Activated CD8-positive, alpha-beta memory T cell treated with anti-CD3 and anti-CD28 coated beads, Interleukin-2, amount 50 U/mL, for 24 hours (primary cell): ENCODE data around the gene RERE.
"Not testable (repeated sequence)": the region's sequence is repeated elsewhere in the genome, so short reads cannot be mapped to it uniquely, and the experiment has no call there.

Experiments
- DNase-seq: peaks from one replicate; pipeline ENCODE4 v3.0.0-alpha.2; 2020; ENCODE audit errors: extremely low read depth

RERE gene

DNA sequence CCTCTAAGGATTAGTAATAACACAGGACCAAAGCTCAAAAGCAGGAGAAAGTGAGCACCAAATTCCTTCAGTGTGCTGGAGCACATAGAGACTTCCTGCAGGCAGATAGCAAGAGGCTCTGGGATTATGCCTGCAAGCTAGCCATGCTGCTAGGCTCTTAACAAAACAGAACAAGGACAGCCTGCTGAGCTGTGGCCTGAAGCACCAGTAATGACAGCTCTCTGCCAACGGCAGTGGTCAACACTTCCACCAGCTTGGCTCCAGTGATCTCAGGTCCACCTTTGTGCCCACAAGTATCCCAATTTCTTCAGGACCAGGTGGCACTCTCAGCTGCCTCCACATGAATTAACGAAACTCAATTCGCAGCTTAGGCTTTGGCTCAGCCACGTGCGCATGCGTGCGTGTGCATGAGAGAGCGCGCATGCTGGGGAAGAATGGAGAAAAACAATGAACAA, 435.4 kb downstream of the RERE start:
- DNase-seq, result no peak

DNA sequence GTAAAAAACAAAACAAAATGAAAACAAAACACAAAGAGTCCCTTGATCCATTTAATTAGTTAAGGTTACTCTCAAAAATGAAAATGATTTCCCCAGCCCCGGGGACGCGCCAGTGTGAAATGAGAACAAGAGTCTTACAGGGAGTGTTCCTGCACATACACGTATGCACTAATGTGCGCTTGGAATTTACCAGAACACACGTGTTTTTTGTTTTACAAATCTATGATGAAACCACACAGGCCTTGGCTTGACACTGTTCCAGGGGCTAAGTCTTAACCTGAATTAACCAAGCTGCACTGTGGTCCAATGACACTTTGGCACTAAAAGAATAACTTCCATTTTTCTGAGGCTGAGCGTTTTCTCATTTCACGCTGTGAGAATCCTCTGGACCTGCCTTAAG, 435.8 kb downstream of the RERE start:
- DNase-seq, result no peak

DNA sequence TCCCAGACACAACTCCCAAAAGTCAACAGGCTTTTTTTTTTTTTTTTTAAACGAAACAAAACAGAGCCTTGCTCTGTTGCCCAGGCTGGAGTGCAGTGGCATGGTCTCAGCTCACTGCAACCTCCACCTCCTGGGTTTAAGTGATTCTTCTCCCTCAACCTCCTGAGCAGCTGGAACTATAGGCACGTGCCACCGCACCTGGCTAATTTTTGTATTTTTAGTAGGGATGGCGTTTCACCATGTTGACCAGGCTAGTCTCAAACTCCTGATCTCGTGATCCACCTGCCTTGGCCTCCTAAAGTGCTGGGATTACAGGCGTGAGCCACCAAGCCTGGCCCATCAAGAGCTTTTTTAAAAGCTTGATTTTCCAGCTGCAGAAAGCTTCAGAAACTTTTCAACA, 437.1 kb downstream of the RERE start:
- DNase-seq, result not testable (repeated sequence)

DNA sequence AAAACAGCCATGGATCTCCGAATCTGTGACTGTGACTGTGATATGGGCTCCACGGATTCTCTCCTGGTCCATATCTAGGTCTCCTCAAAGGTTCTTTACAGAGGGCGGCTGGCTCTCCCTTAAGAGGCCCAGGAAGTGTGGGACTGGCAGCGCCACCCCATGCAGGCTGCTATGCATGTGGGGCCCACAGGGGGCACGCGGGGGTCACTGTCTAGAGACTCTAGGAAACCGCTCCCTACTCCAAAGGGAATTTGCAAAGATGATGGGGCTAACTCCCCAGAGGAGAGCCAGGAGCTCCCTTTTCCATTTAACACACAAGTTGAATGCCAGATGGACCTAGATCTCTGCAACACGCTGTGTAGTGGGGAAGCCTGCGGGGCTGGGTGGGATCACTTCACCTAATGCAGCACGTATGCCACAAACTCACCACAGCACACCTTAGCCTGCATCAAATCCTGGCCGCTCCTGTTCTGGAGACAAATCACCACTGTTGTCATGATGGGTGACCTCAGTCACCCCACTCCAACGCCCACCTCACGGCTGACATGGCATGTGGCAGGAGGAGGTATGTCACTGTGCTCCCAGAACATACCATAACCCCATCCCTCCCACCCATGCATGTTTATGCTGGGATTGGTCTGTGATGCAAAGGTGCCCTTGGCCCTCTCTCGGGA, 437.8 kb downstream of the RERE start:
- no peak for DNase-seq

DNA sequence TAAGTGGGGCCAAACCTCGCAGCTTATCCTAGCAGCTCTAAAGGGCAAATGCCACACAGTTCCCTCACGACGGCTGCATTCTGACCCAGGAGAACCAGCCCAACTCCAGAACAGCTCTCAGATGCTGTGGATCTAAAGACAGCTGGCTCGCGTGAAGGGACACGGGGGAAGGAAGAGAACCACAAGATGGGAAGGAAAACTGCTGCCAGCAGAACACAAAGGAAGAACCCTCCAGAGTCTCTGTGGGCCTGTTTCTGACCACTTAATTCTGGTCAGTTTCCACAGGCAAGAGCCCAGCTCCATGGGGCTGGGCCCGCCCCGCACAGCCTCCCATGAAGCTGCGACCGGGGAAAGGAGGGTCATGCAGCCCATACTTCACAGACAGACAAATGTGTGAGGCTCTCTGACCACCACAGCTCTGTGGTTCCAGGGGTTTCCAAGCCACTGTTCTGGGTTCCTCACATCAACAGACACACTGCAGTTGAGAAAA, 438.4 kb downstream of the RERE start:
- DNase-seq, result no peak

DNA sequence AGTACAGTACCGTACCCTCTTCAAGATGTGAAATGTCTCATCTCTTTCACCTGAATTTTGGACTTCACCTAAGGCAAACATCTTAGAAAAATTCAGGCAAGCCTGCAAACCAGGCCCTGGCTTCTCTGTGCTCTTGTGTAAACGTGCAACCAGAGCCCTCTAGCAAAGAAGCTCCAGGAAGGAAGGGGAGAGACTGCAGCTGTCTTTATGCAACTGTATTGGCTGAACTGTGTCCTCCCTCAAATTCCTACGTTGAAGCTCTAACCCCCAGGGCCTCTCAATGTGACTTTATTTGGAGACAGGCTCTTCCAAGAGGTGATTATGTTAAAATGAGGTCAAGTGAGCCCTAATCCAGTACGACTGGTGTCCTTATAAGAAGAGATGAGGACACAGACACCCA, 439.3 kb downstream of the RERE start:
- no peak for DNase-seq

DNA sequence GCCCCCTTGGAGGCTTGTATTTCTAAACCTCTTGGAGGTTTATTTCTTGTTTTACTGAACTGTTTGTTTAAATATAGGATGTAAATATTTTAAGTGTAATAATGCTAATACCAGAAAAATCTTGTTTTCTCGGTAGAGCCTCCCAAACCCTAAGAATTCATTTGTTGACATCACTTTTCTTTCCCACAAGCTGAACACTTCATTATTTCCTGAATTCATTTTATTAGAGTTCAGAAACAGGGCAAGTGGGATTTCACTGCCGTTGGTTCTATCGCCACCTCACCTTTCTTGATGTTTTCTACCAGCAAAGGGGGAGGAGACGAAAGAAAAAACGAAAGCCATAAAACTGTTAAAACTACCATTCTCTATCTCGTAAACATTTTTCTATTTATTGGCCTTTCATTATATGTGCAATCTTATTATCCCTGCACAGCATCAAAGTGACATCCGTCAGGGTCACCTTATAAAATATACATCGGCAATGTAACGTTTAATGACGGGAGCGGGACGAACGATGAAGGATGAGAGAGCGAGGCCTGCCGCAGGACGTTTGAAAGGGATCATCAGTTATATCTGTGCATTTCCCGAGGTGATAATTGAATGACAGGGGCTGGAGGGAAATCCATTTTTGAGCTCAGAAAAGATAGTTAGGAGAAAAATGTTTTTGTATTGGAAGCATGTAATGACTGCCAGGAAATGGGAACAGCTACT, 440.0 kb downstream of the RERE start:
- DNase-seq, result no peak

DNA sequence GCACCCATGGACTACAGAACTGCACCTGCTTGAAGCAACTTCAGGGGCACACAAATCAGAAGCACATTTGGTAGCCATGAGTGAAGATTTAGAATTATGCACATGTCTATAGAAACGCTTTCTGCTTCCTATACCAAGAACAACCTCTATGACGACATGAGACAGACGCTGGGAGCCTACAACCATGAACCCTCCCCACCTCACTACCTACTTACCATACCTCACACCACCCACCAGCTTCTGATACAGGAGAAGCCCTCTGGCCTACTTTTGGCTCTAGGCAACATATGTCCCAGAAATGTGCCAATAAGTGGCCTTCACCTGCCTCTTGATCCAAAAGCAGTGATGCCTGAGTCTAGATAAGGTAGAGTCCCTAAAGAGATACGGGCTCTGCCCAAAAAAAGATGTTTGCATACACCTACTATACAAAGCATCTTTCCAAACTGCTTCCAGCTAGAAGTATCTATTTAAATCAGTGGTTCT, 441.0 kb downstream of the RERE start:
- no peak for DNase-seq

DNA sequence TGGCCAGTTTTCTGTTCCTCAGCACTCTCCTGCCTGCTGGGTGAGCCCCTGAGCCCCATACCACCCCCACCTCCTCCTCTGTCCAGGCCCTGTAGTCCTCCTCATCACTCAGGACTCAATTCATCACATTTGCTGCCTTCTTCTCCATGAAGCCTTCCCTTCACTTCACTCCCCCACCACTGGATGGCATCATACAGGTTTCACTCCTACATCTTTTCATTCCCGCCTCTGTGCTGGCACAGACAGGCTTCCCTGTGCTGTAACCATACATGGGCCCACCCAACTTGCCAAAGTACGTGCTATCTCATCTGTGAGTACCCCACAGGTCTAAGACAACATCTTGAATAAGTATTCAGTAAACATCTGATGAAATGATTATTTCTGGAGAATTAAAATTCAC, 442.6 kb downstream of the RERE start:
- DNase-seq, result no peak

DNA sequence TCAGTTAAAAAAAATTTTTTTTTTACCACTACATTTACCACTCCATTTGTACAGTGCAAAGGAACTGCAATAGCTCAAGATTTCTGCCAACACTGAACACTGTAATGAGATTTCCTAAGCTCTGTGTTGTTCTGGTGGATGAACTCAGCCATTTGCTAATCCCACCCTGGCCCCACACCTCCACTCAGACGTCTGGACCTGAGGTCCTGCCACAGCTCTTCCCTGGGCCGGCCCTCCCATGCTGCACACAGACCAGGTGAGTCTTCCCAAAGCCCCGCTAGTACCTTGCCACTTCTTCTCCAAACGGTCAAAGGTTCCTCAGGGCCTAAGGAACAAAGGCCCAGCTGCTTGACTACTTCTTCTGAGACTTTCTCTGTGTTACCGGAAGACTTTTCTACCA, 443.1 kb downstream of the RERE start:
- DNase-seq, result no peak

DNA sequence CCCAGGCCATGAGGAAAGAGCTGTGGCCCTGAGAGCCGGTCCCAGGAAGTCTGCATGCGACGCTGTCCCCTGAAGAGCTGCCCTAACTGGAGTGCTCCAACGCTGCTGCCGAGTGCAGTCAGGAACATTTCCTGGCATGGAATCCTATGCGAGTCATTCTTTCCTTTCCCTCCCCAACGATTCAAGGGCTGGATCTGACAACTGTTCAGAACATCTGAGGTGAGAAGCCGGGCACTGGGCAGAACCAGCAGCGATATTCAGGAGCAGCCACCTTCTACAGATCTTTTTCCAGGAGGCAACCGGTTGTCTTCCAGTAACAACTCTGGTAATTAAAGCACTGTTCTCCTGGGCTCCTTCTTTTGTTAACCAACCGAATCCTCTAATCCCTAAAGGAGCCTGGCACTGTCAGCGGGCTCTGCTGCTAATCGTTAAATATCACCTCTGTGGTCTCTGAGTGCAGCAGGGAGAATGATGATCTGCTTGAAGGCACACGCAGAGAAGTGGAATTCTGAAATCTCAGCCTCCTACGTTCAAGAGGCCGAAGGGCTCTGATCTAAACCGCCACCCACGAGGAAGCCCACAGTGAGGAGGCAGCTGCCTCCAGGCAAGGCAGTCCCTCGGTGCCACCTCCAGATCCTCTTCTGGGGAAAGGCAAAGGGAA, 443.7 kb downstream of the RERE start:
- no peak for DNase-seq

DNA sequence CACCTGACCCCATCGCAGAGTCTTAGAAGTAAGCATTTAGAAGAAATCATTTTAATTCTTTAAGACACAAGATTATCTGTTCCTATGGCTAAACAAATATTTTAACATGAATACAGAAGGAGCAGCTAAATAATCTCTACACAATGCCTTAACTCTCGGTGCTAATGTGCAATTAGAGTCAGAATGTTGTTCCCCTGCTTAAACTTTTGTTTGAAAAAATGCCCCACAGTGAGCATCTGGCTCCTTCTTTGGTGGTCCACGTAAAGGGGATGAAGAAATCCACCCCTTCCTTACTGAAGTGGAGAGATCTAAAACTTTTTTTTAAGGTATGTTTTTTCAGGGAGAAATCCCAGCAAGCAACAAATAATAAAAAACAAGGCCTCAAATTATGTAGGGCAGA, 444.3 kb downstream of the RERE start:
- DNase-seq, result no peak

DNA sequence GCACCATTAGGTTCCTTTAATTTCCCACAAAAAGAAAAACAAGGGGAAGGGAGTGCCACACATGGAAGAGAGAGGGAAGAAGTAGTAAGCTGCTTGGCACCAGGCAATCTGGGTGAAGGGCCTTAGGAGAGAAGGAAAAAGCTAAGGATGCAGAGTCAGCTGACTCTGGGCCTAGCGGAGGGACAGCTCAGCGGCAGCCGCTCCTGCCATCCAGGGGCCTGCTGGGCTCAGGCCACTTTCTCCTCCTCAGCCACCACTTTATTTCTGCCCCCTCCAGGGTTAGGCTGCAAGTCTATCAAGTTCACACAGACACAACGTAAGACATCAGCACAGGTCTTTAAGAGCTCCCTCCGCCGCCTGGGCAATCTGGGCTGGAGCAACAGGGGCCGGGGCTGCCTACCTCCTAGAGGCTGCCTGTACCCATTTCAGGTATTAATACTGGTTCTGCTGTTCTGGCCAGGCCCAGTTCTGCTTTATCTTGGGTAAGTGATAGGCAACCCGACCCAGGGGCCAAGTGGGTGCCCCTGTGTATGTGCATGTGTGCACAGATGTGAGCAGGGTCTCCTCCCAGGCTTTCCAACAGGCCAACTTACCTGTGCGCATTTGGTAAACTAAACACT, 446.0 kb downstream of the RERE start:
- DNase-seq, result no peak

DNA sequence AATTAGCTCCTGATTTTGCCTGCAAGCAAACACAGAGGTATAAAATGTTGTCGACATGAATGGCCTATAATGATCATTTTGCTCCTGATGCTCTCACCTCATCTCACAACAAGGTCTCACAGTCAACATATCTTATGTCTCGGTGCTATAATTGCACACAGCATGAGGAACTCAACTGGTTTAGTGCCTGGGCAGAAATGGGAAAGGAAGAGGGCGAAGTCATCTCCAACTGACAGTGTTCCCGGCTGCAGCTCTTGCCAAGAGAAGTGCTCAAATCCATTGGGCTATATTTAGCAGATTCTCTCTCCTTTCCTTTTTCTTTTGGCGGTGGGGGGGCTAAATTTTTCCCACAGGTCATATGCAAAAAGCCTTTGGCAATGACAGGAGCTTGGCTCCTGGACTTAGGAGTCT, 446.5 kb downstream of the RERE start:
- DNase-seq, result no peak

DNA sequence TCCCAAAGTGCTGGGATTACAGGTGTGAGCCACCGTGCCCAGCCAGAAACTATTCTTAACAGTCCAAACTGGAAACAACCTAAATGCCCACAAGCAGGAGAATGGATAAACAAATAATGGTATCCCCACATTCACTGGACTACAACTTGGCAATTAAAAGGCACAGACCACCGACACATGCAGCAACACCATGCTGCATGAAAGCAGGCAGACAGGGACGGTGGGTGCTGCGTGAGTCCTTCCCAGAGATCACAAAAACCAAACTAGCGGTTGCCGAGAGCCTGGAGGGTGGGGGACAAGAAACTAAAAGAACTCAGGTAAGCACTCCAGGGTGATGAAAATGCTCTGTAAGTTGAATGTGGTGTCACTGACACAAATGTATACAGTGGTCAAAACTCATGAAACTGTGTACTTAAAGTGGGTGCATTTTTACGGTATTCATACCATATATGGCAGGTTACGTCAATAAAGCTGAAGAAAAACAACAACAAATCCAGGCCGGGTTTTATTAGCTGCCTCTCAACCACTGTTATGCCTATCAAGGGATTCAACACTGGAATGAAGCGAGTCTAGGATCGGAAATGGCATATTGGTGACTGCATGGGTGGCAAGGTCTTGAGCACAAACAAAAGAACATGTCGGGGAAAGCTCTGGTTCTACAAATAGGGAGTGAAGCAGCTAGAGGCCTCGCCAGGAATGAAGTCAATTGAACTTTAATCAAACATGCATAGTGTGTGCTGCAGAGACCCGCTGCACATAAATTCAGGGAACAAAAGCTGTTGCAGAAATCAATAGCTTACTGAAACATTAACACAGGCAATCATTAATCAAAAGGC, 447.2 kb downstream of the RERE start:
- no peak for DNase-seq

DNA sequence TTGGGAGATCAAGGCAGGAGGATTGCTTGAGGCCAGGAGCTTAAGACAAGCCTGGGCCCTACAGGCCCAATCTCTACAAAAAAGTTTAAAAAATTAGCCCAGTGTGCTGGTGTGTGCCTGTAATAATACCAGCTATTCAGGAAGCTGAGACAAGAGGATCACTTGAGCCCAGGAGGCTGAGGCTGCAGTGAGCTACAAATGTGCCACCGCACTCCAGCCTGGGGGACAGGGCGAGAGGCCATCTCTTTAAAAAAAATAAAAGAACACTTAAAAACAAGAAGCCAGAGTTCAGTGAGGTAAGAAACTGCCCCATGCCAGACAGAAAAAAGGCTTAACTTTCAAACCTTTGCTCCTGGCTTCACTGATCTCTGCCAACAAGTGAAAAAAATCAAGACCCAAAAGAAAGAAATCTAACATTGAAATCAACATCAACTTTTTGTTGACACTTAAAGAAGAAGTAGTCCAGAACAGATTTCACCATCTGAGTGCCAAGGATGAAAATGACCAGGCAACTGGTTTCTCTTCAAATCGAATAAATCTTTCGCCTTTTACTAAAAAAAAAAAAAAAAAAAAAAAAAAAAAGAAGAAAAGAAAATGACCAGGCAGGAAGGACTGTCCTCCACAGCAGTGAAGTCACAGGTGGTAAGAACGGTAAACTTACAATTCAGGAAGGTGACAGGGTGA, 448.3 kb downstream of the RERE start:
- DNase-seq, result no peak

DNA sequence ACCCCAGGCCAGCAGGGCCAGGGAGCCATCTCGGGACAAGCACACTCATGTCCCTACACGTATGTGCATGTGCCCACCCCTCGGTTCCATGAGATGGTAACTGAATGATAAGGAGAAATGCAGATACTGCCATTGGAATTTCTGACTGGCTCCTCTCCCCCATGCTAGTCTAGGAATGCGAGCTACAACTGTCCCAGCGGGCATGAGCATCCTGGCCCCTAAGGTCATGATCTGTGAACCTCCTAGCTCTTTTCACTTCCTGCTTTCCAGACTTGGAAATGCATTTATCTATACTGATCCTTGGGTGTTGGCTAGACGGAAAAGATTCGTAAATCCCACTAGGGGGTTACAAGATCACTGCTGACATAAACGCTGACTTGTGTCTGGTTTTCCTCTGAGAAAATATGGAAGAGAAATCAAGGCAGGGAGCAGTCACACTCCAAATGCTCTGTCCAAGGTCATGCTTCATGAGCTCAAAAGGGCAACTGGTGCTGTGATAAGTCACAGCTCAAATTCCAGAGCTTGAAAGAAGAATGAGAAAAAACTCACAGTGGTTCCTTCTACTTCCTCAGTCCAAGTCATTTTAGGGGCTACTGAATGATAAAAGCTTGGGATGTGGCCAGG, 449.8 kb downstream of the RERE start:
- no peak for DNase-seq

DNA sequence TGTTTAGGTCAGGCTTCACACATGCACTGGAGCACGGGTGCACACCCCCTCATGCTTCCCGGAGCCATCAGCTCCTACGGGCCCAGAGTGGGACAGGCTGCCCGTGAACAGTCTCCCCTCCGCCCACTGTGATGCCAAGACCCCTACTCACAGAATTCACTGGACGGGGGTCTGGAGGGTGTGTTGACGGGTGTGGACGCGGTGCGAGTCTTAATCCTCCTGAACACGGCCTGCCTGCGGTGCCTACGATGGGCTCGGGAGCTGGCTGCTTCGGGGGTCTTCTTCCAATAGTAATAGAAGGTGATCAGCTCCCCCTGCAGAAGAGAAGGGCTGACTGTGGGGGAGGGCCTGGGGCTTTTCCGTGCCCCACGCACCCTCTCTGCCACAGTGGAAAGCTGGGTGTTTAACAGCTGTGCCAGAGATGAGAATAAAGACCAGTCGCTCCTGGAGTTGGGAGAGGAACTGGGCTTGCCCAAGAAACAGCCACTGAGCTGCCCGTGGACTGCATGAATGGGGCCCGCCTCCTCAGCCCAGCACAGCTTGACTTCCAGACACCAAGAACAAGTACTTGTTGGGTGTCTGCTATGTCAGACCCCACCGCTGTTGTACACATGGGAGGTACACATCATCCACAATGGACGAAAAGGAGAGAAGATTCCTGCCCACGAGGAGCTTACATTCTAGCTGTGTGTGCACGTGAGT, 451.6 kb downstream of the RERE start:
- DNase-seq, result no peak

DNA sequence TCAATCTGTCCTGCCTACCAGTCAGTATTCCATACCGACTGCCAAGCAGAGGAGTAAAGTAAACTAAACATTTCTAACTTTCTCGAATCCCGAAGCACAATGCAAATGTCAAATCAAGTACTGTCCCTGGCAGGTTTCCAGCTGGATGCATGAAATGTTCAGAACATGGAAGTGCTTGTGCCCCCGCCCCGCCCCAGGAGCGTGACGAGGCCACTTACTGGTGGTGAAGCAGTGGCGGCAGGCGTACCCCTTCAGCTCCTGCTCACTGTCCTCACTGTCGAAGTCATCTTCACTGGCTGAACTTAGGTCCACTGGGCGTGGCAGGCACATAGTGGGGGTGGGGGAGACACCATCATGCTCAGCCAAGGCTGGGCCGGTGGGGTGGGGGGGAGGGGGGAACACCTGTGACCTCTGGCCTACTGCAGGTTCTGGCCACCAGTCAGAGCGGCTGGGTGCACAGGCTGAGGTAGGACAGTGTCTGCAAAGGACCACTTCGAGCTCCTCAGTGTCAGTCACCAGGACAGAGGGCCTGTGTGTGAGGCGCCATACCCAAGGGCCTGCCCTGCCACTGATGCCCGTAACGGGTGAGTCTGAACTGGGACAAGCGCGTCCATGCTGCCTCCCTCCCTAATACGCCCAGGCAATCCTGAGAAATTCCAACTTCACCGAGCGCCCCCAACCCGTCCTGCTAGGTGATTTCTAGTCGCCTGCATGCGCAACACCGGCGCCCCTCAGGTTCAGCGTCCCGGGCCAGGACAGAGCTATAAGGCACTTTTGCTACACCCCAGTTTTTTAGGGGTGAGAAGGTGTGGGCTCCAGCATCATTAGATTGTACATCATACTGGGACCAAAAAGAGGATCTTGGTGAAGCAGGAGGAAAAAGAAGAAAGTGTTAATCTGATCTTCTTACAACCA, 452.7 kb downstream of the RERE start:
- no peak for DNase-seq
